HG03354 (cell line): Measurements from ENCODE around the gene CYLC1.

Source experiments
- ATAC-seq: cut with Tn5 transposase; IDR thresholded peaks from one replicate; pipeline ENCODE4 v1.9.1; 2021; ENCODE audit warnings: mild to moderate bottlenecking; ENCODE audit not compliant: unreplicated experiment, poor library complexity, severe bottlenecking

The CYLC1 gene

GRCh38 chrX:83860846-83861245 is at the start of gene CYLC1:
Gene CYLC1 (plus strand): TSS chrX:83861146. CDS start chrX:83861183, 37 bp downstream.
- ATAC-seq, result no peak

GRCh38 chrX:83819304-83819703 is 41.6 kb upstream of the CYLC1 start:
- ATAC-seq, result no peak

- ATAC-seq, result peak; percentile 66
Measured at GRCh38 chrX:83829874-83830273, 31.1 kb upstream of the CYLC1 start.

- ATAC-seq, result peak; percentile 100
Measured at GRCh38 chrX:83845397-83845796, 15.5 kb upstream of the CYLC1 start.

- ATAC-seq, result no peak
Measured at GRCh38 chrX:83847339-83847738, 13.6 kb upstream of the CYLC1 start.

- no peak for ATAC-seq
Measured at GRCh38 chrX:83888585-83888984, 27.6 kb downstream of the CYLC1 start.

GRCh38 chrX:83892433-83892832 is 31.5 kb downstream of the CYLC1 start:
- no peak for ATAC-seq

- ATAC-seq, result no peak
Measured at GRCh38 chrX:83906921-83907320, 46.0 kb downstream of the CYLC1 start.

GRCh38 chrX:83916525-83916924 is 55.6 kb downstream of the CYLC1 start:
- ATAC-seq, result peak; percentile 65

- ATAC-seq, result no peak
Measured at GRCh38 chrX:83934220-83934619, 73.3 kb downstream of the CYLC1 start.
